HepG2 (cell line): ENCODE results near the gene DNAJB6. TPM values are rescaled to one million over a fixed set of nuclear protein-coding genes. Genes with fewer than 3 reads are reported as not detected.

Experiments used
- ATAC-seq: fragments of 200-7000 bp; cut with Tn5 transposase; 3 replicates; pipeline ENCODE4 v1.9.1; 2020; ENCODE audit warnings: mild to moderate bottlenecking, moderate library complexity
- BruUV-seq: library from RNA; stranded (reverse); fragments of 400-500 nt; replicated peaks from 2 replicates; lab custom pipeline; 2021; lab: Mats Ljungman, UMichigan
- CTCF ChIA-PET: fragments of 300-600 bp; formaldehyde crosslinking; extraction: SDS; loops from one replicate; lab custom pipeline; 2021; ENCODE audit warnings: low total read pairs, inconsistent platforms, low intra/inter-chr PET ratio; lab: Yijun Ruan, JAX
- POLR2A ChIA-PET: fragments of 350-600 bp; sonication (Branson Sonifier 250); formaldehyde crosslinking; loops from one replicate; lab custom pipeline; 2020; ENCODE audit warnings: antibody characterized with exemption, inconsistent platforms; lab: Yijun Ruan, JAX
- DNase-seq: peaks from one replicate; pipeline ENCODE4 v3.0.0-alpha.2; 2015; ENCODE audit warnings: low spot score
- FAIRE-seq: peaks from 3 replicates; lab custom pipeline; 2011; peaks lifted over from hg19 to GRCh38; lab: Jason Lieb, UNC
- H2AFZ ChIP-seq: one replicate; pipeline ENCODE4 v1.6.1; 2011; ENCODE audit warnings: low read length, inconsistent platforms
- H3K27ac ChIP-seq: fragments of 300-600 bp; 3 replicates; pipeline ENCODE4 v1.8.0; 2011; ENCODE audit warnings: mixed run types, mild to moderate bottlenecking, mixed read lengths, low read length, inconsistent platforms; ENCODE audit not compliant: insufficient read depth; ENCODE audit errors: extremely low read length
- H3K27me3 ChIP-seq, 2 experiments: fragments of 200-600 bp in 1 of 2; 2 replicates in 1 of 2; 3 replicates in 1 of 2; pipeline versions ENCODE4 v1.6.0 to v1.8.0; 2011; ENCODE audit warnings: low read length in 2 of 2, mild to moderate bottlenecking in 2 of 2, moderate library complexity in 2 of 2, inconsistent platforms in 1 of 2; ENCODE audit not compliant: insufficient read depth in 2 of 2, control insufficient read depth in 1 of 2
- H3K36me3 ChIP-seq, 2 experiments: fragments of 200-600 bp in 1 of 2; replicated peaks in 1 of 2; 2 replicates in 1 of 2; 3 replicates in 1 of 2; pipeline versions ENCODE4 v1.5.1 to v1.8.0; 2011; ENCODE audit warnings: low read length in 2 of 2, inconsistent platforms in 1 of 2; ENCODE audit not compliant: insufficient read depth in 2 of 2, control insufficient read depth in 1 of 2
- H3K4me1 ChIP-seq: 2 replicates; pipeline ENCODE4 v1.5.1; 2012; ENCODE audit warnings: low read length, inconsistent platforms; ENCODE audit not compliant: insufficient read depth
- H3K4me2 ChIP-seq: 2 replicates; pipeline ENCODE4 v1.6.0; 2011; ENCODE audit warnings: low read depth, low read length, inconsistent platforms
- H3K4me3 ChIP-seq, 3 experiments: fragments of 200-600 bp in 1 of 3; sonication (generic), shearing (Covaris generic) in 1 of 3; replicated peaks in 1 of 3; 2 replicates each; pipeline ENCODE4 v1.5.1; 2011 to 2016; ENCODE audit warnings: low read length in 3 of 3, inconsistent platforms in 2 of 3, low read depth in 2 of 3, mild to moderate bottlenecking in 2 of 3, control low read depth in 1 of 3, mixed read lengths in 1 of 3; ENCODE audit not compliant: insufficient read depth in 1 of 3
- H3K79me2 ChIP-seq: one replicate; pipeline ENCODE4 v1.6.1; 2011; ENCODE audit warnings: low read length, inconsistent platforms; ENCODE audit not compliant: insufficient read depth
- H3K9ac ChIP-seq: 2 replicates; pipeline ENCODE4 v1.6.0; 2011; ENCODE audit warnings: mild to moderate bottlenecking, low read depth, low read length, inconsistent platforms; ENCODE audit not compliant: insufficient read depth
- H3K9me3 ChIP-seq: 2 replicates; pipeline ENCODE4 v1.5.1; 2012; ENCODE audit warnings: mild to moderate bottlenecking, low read length
- H4K20me1 ChIP-seq: 2 replicates; pipeline ENCODE4 v1.6.0; 2011; ENCODE audit warnings: inconsistent platforms, mild to moderate bottlenecking, low read length, moderate library complexity; ENCODE audit not compliant: insufficient read depth
- CREM ChIP-seq, 2 experiments: sonication (generic) in 1 of 2; formaldehyde crosslinking in 1 of 2; IDR thresholded peaks; 2 replicates each; pipeline versions ENCODE4 v1.4.0 to v1.6.1; 2016 to 2020; ENCODE audit warnings: antibody characterized with exemption in 1 of 2, mild to moderate bottlenecking in 1 of 2, missing genetic modification reagents in 1 of 2
- NKX3-1 ChIP-seq: sonication (generic); formaldehyde crosslinking; IDR thresholded peaks from 2 replicates; pipeline ENCODE4 v1.5.0; 2020; ENCODE audit warnings: missing genetic modification reagents
- RBFOX2 ChIP-seq: fragments of 200-400 bp; formaldehyde crosslinking; IDR thresholded peaks from 2 replicates; pipeline ENCODE4 v1.6.1; 2017; ENCODE audit warnings: low read depth, mild to moderate bottlenecking, low read length
- U2AF2 ChIP-seq: fragments of 200-400 bp; formaldehyde crosslinking; IDR thresholded peaks from 2 replicates; pipeline ENCODE4 v1.6.1; 2017; ENCODE audit warnings: low read depth, mild to moderate bottlenecking, low read length
- ZNF124 ChIP-seq: sonication (generic); formaldehyde crosslinking; IDR thresholded peaks from 2 replicates; pipeline ENCODE4 v1.4.0; 2020; ENCODE audit warnings: missing genetic modification reagents
- ZNF264 ChIP-seq: sonication (generic); formaldehyde crosslinking; IDR thresholded peaks from 2 replicates; pipeline ENCODE4 v1.4.0; 2020; ENCODE audit warnings: missing genetic modification reagents
- ZNF30 ChIP-seq: sonication (generic); formaldehyde crosslinking; IDR thresholded peaks from 2 replicates; pipeline ENCODE4 v1.5.0; 2020; ENCODE audit warnings: mild to moderate bottlenecking, missing genetic modification reagents
- ZSCAN12 ChIP-seq: sonication (generic); formaldehyde crosslinking; IDR thresholded peaks from 2 replicates; pipeline ENCODE4 v1.9.0; 2021; ENCODE audit warnings: mild to moderate bottlenecking, missing genetic modification reagents
- ZSCAN25 ChIP-seq: sonication (generic); formaldehyde crosslinking; IDR thresholded peaks from 2 replicates; pipeline ENCODE4 v1.8.0; 2022; ENCODE audit warnings: mild to moderate bottlenecking, missing genetic modification reagents
- ZSCAN9 ChIP-seq: IDR thresholded peaks from 2 replicates; pipeline ENCODE4 v1.6.1; 2016; ENCODE audit warnings: borderline replicate concordance
- WGBS: methylation state at CpG from one replicate; pipeline ENCODE4 v1.1.6; 2017; ENCODE audit warnings: low lambda C conversion rate; 5-methylcytosine and 5-hydroxymethylcytosine counted together
- in situ Hi-C: cut with HindIII; loops from 2 replicates; pipeline ENCODE4 v1.10.0; 2017; ENCODE audit warnings: low pct_unique_long_range_greater_than_20kb; ENCODE audit not compliant: extremely low pct_ligation_motif_present
- intact Hi-C: fragments of 100-400 bp; cut with micrococcal nuclease; formaldehyde crosslinking; loops from one replicate; pipeline ENCODE4 v1.10.0; 2022; ENCODE audit not compliant: unreplicated experiment
- polyA plus RNA-seq, 8 experiments: library from polyadenylated mRNA; depleted of rRNA in 3 of 8; stranded (reverse) in 7 of 8; unstranded in 1 of 8; fragments of >200 nt; fragmentation: Illumina TruSeq in 4 of 8; extraction: Trizol in 4 of 8; gene quantifications; 2 replicates each; pipeline versions ENCODE4 v1.2.1 to v1.2.3, GENCODE V29; 2011 to 2016; ENCODE audit warnings: low read depth in 4 of 8, missing spikeins in 1 of 8, mixed read lengths in 1 of 8; ENCODE audit not compliant: insufficient read depth in 1 of 8
- total RNA-seq, 5 experiments: library from RNA; depleted of rRNA; stranded (reverse); fragments of >200 nt; fragmentation: Illumina TruSeq; extraction: Trizol; gene quantifications; 2 replicates each; pipeline ENCODE4 v1.2.3, GENCODE V29; 2016; ENCODE audit warnings: low read depth in 1 of 5
- TF ChIP-seq, protein P1 (sequence below): sonication (generic); formaldehyde crosslinking; IDR thresholded peaks from 2 replicates; pipeline ENCODE4 v1.5.0; 2020; ENCODE audit warnings: missing genetic modification reagents
- TF ChIP-seq, protein P2 (sequence below): sonication (generic); formaldehyde crosslinking; IDR thresholded peaks from 2 replicates; pipeline ENCODE4 v1.4.0; 2020; ENCODE audit warnings: missing genetic modification reagents

Gene DNAJB6
- total and polyA plus RNA-seq, 2 of the 13 experiments (the other 11 are each of a cell fraction or from before 2014, with no cell fraction given) = 29.9 to 53.9 TPM

DNA sequence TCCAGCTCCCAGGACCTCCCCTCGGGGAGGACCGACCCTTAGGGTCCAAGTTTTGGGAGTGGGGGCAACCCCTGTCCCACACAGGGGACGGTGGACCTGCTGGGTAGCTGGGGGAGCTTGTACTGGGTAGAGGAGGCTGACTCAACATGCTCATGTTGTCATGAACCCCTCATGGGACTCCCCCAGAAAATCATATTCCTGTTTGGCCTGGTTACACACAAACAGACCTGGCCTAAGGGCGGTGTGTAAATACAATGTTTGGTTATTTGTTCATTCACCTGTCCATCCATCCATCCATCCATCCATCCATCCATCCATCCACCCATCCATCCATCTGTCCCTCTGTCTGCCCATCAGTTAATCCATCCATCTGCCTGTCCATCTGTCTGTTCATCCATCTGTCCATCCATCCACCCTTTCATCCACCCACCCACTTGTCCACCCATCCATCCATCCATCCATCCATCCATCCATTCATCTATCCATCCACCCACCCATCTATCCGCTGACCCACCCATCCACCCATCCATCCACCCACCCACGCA lies 92.9 kb downstream of the DNAJB6 start (continued):
- no peak for TF ChIP-seq ZSCAN25
- no peak for TF ChIP-seq ZSCAN9 (CRISPR knock-in tag)
- TF ChIP-seq ZSCAN12 (CRISPR knock-in tag) = no peak
- no peak for TF ChIP-seq ZNF264 (CRISPR knock-in tag)

DNA sequence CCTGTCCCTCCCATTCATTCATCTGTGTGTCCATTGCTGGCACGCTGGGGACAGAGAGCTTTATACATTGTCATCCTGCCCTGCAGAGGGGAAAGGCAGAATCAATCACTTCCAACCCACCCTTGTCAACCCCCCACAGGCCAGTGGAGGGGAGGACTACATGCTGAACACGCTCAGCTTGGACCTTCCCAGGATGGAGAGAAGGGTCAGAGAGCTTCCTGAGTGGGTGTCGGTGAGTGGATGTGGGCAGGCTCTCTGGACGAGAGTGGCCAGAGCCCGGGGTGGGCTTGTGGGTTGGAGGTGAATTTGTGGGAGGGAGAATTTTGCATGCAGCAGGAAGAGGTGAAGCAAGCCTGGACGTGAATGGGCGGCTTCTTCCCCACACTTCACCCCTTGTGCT lies 93.9 kb downstream of the DNAJB6 start:
- ChIA-PET POLR2A (no interaction called here), CTCF (no interaction called here)
- BruUV-seq = no TSS peak
- Histone ChIP-seq H3K4me1 (peaks cover 1% of the 10 kb centered on the region), H2AFZ (no peak overlapping the region), H3K79me2 (no peaks in the 10 kb centered on the region), H3K36me3 (no peaks in the 10 kb centered on the region), H4K20me1 (0 out of 2 replicates have a peak, but pooled peaks cover 2% of the 10 kb centered on the region), H3K9ac (no peak overlapping the region), H3K9me3 (no peaks in the 10 kb centered on the region), H3K27me3 (peaks cover 2 to 21% of the 10 kb centered on the region in 2 experiments), H3K4me3 (no peak overlapping the region), H3K4me2 (no peak overlapping the region), H3K27ac (no peak overlapping the region)
- intact Hi-C loops = no loop called here
- FAIRE-seq = no peak
- no peak for DNase-seq
- ATAC-seq = no peak
- 5% methylated on average over 4 of the region's 7 CpGs for WGBS
- TF ChIP-seq, protein P1, sequence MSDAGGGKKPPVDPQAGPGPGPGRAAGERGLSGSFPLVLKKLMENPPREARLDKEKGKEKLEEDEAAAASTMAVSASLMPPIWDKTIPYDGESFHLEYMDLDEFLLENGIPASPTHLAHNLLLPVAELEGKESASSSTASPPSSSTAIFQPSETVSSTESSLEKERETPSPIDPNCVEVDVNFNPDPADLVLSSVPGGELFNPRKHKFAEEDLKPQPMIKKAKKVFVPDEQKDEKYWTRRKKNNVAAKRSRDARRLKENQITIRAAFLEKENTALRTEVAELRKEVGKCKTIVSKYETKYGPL (CRISPR knock-in tag) = no peak
- TF ChIP-seq CREM (IDR thresholded peaks at IDR 0.05) (no peak), CREM (CRISPR knock-in tag; IDR thresholded peaks at IDR 0.05) (no peak), U2AF2 (no peak), ZNF30 (CRISPR knock-in tag) (no peak), NKX3-1 (no peak), RBFOX2 (no peak), ZNF124 (no peak)
- TF ChIP-seq, protein P2, sequence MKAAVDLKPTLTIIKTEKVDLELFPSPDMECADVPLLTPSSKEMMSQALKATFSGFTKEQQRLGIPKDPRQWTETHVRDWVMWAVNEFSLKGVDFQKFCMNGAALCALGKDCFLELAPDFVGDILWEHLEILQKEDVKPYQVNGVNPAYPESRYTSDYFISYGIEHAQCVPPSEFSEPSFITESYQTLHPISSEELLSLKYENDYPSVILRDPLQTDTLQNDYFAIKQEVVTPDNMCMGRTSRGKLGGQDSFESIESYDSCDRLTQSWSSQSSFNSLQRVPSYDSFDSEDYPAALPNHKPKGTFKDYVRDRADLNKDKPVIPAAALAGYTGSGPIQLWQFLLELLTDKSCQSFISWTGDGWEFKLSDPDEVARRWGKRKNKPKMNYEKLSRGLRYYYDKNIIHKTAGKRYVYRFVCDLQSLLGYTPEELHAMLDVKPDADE (CRISPR knock-in tag) = no peak
- in situ Hi-C loops = no loop called here
